Endothelial cell (in vitro differentiated cells): ENCODE measurements around the gene UTS2B. TPM values are rescaled to one million over a fixed set of nuclear protein-coding genes. Genes with fewer than 3 reads are reported as not detected.
"Not testable (repeated sequence)": the region's sequence is repeated elsewhere in the genome, so short reads cannot be mapped to it uniquely, and the experiment has no call there.

Experiments used
- DNase-seq: peaks from one replicate; pipeline ENCODE4 v3.0.0; 2021; ENCODE audit warnings: low spot score
- H3K27ac Mint-ChIP-seq: one replicate; pipeline ENCODE4 v1.8.0; 2021; ENCODE audit warnings: mixed read lengths, inconsistent platforms; ENCODE audit not compliant: unreplicated experiment
- H3K27me3 Mint-ChIP-seq: one replicate; pipeline ENCODE4 v1.8.0; 2021; ENCODE audit warnings: mild to moderate bottlenecking, moderate library complexity, mixed read lengths, inconsistent platforms; ENCODE audit not compliant: unreplicated experiment
- H3K36me3 Mint-ChIP-seq: one replicate; pipeline ENCODE4 v1.8.0; 2021; ENCODE audit warnings: mild to moderate bottlenecking, low read depth, mixed read lengths, inconsistent platforms; ENCODE audit not compliant: unreplicated experiment
- H3K4me1 Mint-ChIP-seq: one replicate; pipeline ENCODE4 v1.8.0; 2021; ENCODE audit warnings: mild to moderate bottlenecking, mixed read lengths, inconsistent platforms; ENCODE audit not compliant: unreplicated experiment
- H3K4me3 Mint-ChIP-seq: one replicate; pipeline ENCODE4 v1.8.0; 2021; ENCODE audit warnings: mild to moderate bottlenecking, mixed read lengths, inconsistent platforms; ENCODE audit not compliant: unreplicated experiment
- H3K9me3 Mint-ChIP-seq: one replicate; pipeline ENCODE4 v1.8.0; 2021; ENCODE audit warnings: mixed read lengths, inconsistent platforms; ENCODE audit not compliant: unreplicated experiment
- total RNA-seq: library from RNA; stranded (reverse); fragmentation: NEBNext Ultra II Directional; extraction: Animal tissue kit (Norgen Biotek cat#: 25700); gene quantifications from one replicate; pipeline ENCODE4 v1.2.1, GENCODE V29; 2021; ENCODE audit not compliant: unreplicated experiment
- TF ChIP-seq, protein P1 (sequence below): fragments of 200-600 bp; sonication (generic); IDR thresholded peaks from one replicate; pipeline ENCODE4 v1.5.0; 2021; ENCODE audit warnings: antibody characterized with exemption; ENCODE audit not compliant: unreplicated experiment

UTS2B gene
- total RNA-seq, 1 donor from 2014 or later = not detected

DNA sequence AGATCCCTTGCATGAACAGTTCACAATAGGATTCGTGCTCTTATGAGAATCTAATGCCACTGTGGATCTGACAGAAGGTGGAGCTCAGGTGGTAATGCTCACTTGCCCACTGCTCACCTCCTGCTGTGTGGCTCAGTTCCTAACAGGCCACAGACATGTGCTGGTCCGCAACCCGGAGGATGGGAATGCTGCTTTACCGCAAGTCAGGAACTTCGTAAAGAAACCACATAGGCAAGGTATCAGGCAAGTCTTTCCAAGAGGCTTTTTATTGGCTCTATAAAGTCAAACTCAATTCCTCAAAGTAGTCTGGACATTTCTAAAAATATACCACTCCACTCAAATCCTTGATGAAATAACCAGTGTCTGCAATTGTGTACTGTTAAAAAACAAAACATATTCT is 75.2 kb downstream of the UTS2B start:
- no peaks in the 10 kb centered on the region for H3K27me3 Mint-ChIP-seq
- H3K4me3 Mint-ChIP-seq = no peak overlapping the region
- DNase-seq = no peak
- TF ChIP-seq, protein P1, sequence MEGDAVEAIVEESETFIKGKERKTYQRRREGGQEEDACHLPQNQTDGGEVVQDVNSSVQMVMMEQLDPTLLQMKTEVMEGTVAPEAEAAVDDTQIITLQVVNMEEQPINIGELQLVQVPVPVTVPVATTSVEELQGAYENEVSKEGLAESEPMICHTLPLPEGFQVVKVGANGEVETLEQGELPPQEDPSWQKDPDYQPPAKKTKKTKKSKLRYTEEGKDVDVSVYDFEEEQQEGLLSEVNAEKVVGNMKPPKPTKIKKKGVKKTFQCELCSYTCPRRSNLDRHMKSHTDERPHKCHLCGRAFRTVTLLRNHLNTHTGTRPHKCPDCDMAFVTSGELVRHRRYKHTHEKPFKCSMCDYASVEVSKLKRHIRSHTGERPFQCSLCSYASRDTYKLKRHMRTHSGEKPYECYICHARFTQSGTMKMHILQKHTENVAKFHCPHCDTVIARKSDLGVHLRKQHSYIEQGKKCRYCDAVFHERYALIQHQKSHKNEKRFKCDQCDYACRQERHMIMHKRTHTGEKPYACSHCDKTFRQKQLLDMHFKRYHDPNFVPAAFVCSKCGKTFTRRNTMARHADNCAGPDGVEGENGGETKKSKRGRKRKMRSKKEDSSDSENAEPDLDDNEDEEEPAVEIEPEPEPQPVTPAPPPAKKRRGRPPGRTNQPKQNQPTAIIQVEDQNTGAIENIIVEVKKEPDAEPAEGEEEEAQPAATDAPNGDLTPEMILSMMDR = no peak
- H3K36me3 Mint-ChIP-seq = no peaks in the 10 kb centered on the region
- peaks cover 9% of the 10 kb centered on the region for H3K4me1 Mint-ChIP-seq
- H3K9me3 Mint-ChIP-seq = no peaks in the 10 kb centered on the region
- no peak overlapping the region for H3K27ac Mint-ChIP-seq

DNA sequence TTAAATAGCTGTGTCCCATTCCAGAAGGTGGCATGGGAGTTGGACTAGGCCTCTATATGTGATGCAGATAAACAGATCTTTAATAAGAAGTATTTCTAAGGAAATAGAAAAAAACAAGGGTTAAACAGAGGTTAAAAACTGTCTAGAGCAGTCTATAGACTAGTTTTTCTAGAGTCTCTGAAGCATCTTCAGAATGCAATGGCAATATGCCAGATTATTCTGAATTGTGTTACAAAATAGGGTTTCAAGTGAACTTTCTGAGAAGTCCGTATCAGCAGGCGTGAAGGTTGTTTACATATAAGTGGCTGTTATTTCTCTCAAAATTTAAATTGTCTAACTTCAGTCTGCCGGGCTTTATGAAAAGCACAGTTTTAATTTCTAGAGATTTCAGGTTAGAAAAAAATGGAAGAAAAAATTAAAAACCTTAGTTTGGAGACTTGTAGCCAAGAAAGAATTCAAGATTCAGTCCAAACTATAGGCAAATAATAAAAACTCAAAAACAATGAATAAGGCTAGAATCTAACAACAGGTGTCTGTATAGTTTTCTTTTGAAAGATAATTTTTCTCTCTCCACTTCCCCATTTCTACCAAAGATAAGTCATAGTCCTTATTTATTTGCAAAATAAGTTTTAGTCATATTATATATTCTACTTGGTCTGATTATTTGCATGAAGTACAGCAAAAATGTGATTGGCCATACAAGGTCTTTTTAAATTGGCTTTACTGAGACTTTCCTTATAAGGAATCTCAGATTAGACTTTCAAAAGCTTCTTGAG is 76.0 kb downstream of the UTS2B start:
- Mint-ChIP-seq H3K36me3 (no peaks in the 10 kb centered on the region), H3K4me3 (no peak overlapping the region), H3K27me3 (no peaks in the 10 kb centered on the region), H3K4me1 (peaks cover 9% of the 10 kb centered on the region), H3K27ac (no peak overlapping the region), H3K9me3 (no peaks in the 10 kb centered on the region)
- TF ChIP-seq, protein P1 = no peak
- DNase-seq = no peak

DNA sequence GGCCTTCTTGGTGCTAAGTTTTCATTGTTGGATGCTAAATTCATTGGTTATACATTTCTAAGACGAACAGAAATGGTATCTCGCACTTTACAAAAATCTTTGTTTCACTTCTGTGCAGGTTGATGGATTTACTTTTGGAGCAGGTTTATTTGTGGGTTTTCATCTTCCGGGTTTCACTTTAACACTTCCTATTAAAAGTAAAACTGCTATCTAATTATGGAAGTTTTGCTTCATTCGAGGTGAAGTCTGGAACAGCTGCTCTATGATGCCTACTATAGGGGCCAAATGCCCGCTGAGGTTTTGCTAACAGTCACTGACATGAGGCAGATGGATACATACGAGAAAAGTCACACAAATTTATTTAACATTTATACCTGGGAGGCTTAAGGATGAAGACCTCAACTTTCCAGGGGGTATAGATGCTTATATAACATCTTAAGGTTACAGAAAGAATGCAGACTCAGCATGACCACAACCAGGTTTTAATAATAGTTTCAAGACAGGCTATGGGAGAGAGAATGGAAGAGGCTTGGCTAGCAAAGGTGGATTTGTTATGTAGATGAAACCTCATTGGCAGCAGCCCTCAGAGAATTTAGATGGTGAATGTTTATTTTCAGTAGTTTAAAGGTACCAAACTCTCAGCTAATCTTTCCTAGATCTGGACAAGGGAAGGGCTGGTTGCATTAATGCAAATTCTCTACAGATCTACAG is 77.1 kb downstream of the UTS2B start:
- Mint-ChIP-seq H3K4me1 (peaks cover 4% of the 10 kb centered on the region), H3K4me3 (no peak overlapping the region), H3K9me3 (no peaks in the 10 kb centered on the region), H3K36me3 (no peaks in the 10 kb centered on the region), H3K27ac (no peak overlapping the region), H3K27me3 (no peaks in the 10 kb centered on the region)
- TF ChIP-seq, protein P1 = no peak
- DNase-seq = no peak

DNA sequence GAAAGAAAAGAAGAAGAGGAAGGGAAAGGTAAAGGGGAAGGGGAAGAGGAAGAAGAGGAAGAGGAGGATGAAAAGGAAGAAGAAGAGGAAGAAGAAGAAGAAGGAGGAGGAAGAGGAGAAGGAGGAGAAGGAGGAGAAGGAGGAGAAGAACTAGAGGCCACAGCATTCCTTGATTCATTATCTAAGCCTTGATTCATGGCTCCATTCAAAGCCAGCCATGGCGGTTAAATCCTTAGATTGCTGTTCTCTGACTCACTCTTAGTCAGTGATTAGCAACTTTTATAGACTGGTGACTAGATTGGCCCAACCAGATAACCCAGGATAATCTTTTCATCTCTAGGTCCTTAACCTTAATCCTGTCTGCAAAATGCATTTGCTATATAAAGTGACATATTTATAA is 83.7 kb downstream of the UTS2B start:
- no peaks in the 10 kb centered on the region for H3K4me1 Mint-ChIP-seq

DNA sequence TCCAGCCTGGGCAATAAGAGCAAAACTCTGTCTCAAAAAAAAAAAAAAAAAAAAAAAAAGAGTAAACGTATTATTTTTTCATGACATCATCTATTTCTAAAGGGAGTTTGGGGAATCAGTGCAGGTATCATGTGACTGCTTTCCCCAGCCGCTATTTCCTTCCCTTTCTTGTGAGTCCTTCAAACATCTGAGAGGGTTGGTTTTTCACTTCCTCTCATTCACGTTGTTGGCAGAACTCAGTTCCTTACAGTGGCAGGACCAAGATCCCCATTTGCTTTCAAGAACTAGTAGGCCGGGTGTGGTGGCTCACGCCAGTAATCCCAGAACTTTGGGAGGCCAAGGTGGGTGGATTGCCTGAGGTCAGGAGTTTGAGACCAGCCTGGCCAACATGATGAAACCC is 84.3 kb downstream of the UTS2B start:
- not testable (repeated sequence) for H3K9me3 Mint-ChIP-seq, H3K36me3 Mint-ChIP-seq, H3K27me3 Mint-ChIP-seq, H3K4me3 Mint-ChIP-seq, H3K27ac Mint-ChIP-seq, H3K4me1 Mint-ChIP-seq, DNase-seq

More for the DNA sequence above, 83.7 kb downstream of the UTS2B start:
- Mint-ChIP-seq H3K4me3 (no peak overlapping the region), H3K27me3 (no peaks in the 10 kb centered on the region), H3K36me3 (no peaks in the 10 kb centered on the region), H3K27ac (no peak overlapping the region), H3K9me3 (no peaks in the 10 kb centered on the region)
- TF ChIP-seq, protein P1 = no peak
- DNase-seq = no peak
